Suprapubic skin (tissue), 4 donors: ENCODE results near the gene STN1. TPM values are rescaled to one million over a fixed set of nuclear protein-coding genes. Genes with fewer than 3 reads are reported as not detected.

ENCODE experiments used
- DNase-seq, 2 donors: peaks; one replicate each; pipeline ENCODE4 v3.0.0-alpha.2; 2019; ENCODE audit warnings: low spot score in 2 of 2
- H3K27ac ChIP-seq: fragments of 200-600 bp; sonication (generic); one replicate; pipeline ENCODE4 v1.5.1; 2019
- H3K27me3 ChIP-seq: fragments of 200-600 bp; sonication (generic); one replicate; pipeline ENCODE4 v1.5.1; 2019
- H3K36me3 ChIP-seq: fragments of 200-600 bp; sonication (generic); one replicate; pipeline ENCODE4 v1.5.1; 2019
- H3K4me1 ChIP-seq: fragments of 200-600 bp; sonication (generic); one replicate; pipeline ENCODE4 v1.5.1; 2019
- H3K4me3 ChIP-seq: fragments of 200-600 bp; sonication (generic); one replicate; pipeline ENCODE4 v1.5.1; 2019; ENCODE audit warnings: mild to moderate bottlenecking
- H3K9me3 ChIP-seq: fragments of 200-600 bp; sonication (generic); one replicate; pipeline ENCODE4 v1.5.1; 2019
- CTCF ChIP-seq, 2 donors: fragments of 200-600 bp in 1 of 2; fragments of 450-650 bp in 1 of 2; sonication (generic) in 1 of 2; IDR thresholded peaks; one replicate each; pipeline ENCODE4 v1.5.1; 2016 to 2019; ENCODE audit warnings: antibody characterized with exemption in 2 of 2, mild to moderate bottlenecking in 1 of 2, moderate library complexity in 1 of 2
- EP300 ChIP-seq: sonication (generic); formaldehyde crosslinking; IDR thresholded peaks from one replicate; pipeline ENCODE4 v1.6.1; 2017; ENCODE audit warnings: antibody characterized with exemption
- POLR2A ChIP-seq, 2 donors: fragments of 450-650 bp; IDR thresholded peaks; one replicate each; pipeline ENCODE4 v1.6.1; 2017; ENCODE audit warnings: antibody characterized with exemption in 2 of 2, mild to moderate bottlenecking in 2 of 2, moderate library complexity in 2 of 2
- POLR2AphosphoS5 ChIP-seq, 3 donors: sonication (generic); formaldehyde crosslinking; IDR thresholded peaks; one replicate each; pipeline ENCODE4 v1.6.1; 2017; ENCODE audit warnings: antibody characterized with exemption in 3 of 3
- WGBS: methylation state at CpG from one replicate; pipeline ENCODE4 v1.1.5; 2018; 5-methylcytosine and 5-hydroxymethylcytosine counted together
- total RNA-seq, 4 donors: library from RNA; depleted of rRNA; stranded (reverse); fragments of >200 nt; gene quantifications; one replicate each; pipeline ENCODE4 v1.1.0, GENCODE V29; 2016

STN1 gene
- total RNA-seq, 4 donors from 2014 or later, result 13.8 to 24.8 (median 22.9) TPM

- no peak for DNase-seq
- Histone ChIP-seq H3K4me3 (no peak overlapping the region), H3K27ac (peak overlapping the region; percentile 57), H3K4me1 (peaks cover 9% of the 10 kb centered on the region), H3K36me3 (no peaks in the 10 kb centered on the region), H3K9me3 (no peaks in the 10 kb centered on the region), H3K27me3 (no peaks in the 10 kb centered on the region)
- 45% methylated on average over 3 of the region's 3 CpGs for WGBS
- no peak for TF ChIP-seq EP300
- TF ChIP-seq POLR2AphosphoS5 (IDR thresholded peaks at IDR 0.05), result no peak
These were observed 5.5 kb upstream of the STN1 start for GRCh38 chr10:103923502-103923901.

- no peak for TF ChIP-seq EP300
- TF ChIP-seq POLR2AphosphoS5 (IDR thresholded peaks at IDR 0.05), result no peak
- no peak for TF ChIP-seq CTCF (IDR thresholded peaks at IDR 0.05)
- TF ChIP-seq POLR2A (IDR thresholded peaks at IDR 0.05), result no peak
- no peaks in the 10 kb centered on the region for H3K9me3 ChIP-seq
- H3K4me1 ChIP-seq, result peaks cover 11% of the 10 kb centered on the region
- H3K27me3 ChIP-seq, result no peaks in the 10 kb centered on the region
- no peak for DNase-seq
- 97% methylated on average over 2 of the region's 2 CpGs for WGBS
- peak overlapping the region; percentile 57 for H3K27ac ChIP-seq
- no peaks in the 10 kb centered on the region for H3K36me3 ChIP-seq
- H3K4me3 ChIP-seq, result no peak overlapping the region
These were observed 4.7 kb upstream of the STN1 start for GRCh38 chr10:103922659-103923058.

GRCh38 chr10:103921750-103922195, 3.8 kb upstream of the STN1 start:
- no peak overlapping the region for H3K27ac ChIP-seq

GRCh38 chr10:103921248-103921647, 3.3 kb upstream of the STN1 start:
- H3K9me3 ChIP-seq, result no peaks in the 10 kb centered on the region
- TF ChIP-seq EP300, result no peak
- TF ChIP-seq POLR2A (IDR thresholded peaks at IDR 0.05), result no peak
- no peak for TF ChIP-seq POLR2AphosphoS5 (IDR thresholded peaks at IDR 0.05)
- TF ChIP-seq CTCF (IDR thresholded peaks at IDR 0.05), result no peak
- WGBS, result 93% methylated on average over 1 of the region's 1 CpG
- no peaks in the 10 kb centered on the region for H3K27me3 ChIP-seq
- H3K4me3 ChIP-seq, result no peak overlapping the region
- no peak for DNase-seq
- H3K4me1 ChIP-seq, result peaks cover 25% of the 10 kb centered on the region
- no peaks in the 10 kb centered on the region for H3K36me3 ChIP-seq
- H3K27ac ChIP-seq, result no peak overlapping the region

More at GRCh38 chr10:103921750-103922195, 3.8 kb upstream of the STN1 start:
- Histone ChIP-seq H3K9me3 (no peaks in the 10 kb centered on the region), H3K4me3 (no peak overlapping the region), H3K27me3 (no peaks in the 10 kb centered on the region), H3K4me1 (peaks cover 20% of the 10 kb centered on the region), H3K36me3 (no peaks in the 10 kb centered on the region)
- DNase-seq, result no peak
- no peak for TF ChIP-seq POLR2A (IDR thresholded peaks at IDR 0.05)
- TF ChIP-seq CTCF (IDR thresholded peaks at IDR 0.05), result no peak
- TF ChIP-seq POLR2AphosphoS5 (IDR thresholded peaks at IDR 0.05), result no peak
- TF ChIP-seq EP300, result no peak
- 56% methylated on average over 7 of the region's 7 CpGs for WGBS

- DNase-seq, result no peak
- Histone ChIP-seq H3K36me3 (no peaks in the 10 kb centered on the region), H3K27me3 (no peaks in the 10 kb centered on the region), H3K9me3 (no peaks in the 10 kb centered on the region), H3K27ac (peak overlapping the region; percentile 9), H3K4me1 (peaks cover 34% of the 10 kb centered on the region), H3K4me3 (no peak overlapping the region)
- TF ChIP-seq POLR2AphosphoS5 (IDR thresholded peaks at IDR 0.05) (no peak), POLR2A (IDR thresholded peaks at IDR 0.05) (no peak), CTCF (IDR thresholded peaks at IDR 0.05) (no peak), EP300 (no peak)
- WGBS, result 95% methylated on average over 1 of the region's 1 CpG
These were observed 1.7 kb upstream of the STN1 start for GRCh38 chr10:103919648-103920025.
